Tibial nerve (tissue), 4 donors: ENCODE results near the gene MAPK8IP3.

Source experiments
- EP300 ChIP-seq, 2 donors: sonication (generic); formaldehyde crosslinking; IDR thresholded peaks; one replicate each; pipeline ENCODE4 v1.6.1; 2017; ENCODE audit warnings: antibody characterized with exemption in 2 of 2, mild to moderate bottlenecking in 1 of 2
- POLR2A ChIP-seq, 2 donors: fragments of 450-650 bp; IDR thresholded peaks; one replicate each; pipeline ENCODE4 v1.6.1; 2017; ENCODE audit warnings: antibody characterized with exemption in 2 of 2, mild to moderate bottlenecking in 2 of 2, moderate library complexity in 2 of 2
- TF ChIP-seq, protein P1 (sequence below), 5 experiments: fragments of 200-600 bp in 3 of 5; fragments of 450-650 bp in 2 of 5; sonication (generic) in 3 of 5; IDR thresholded peaks; one replicate each; pipeline ENCODE4 v1.5.1; 2016 to 2019; ENCODE audit warnings: antibody characterized with exemption in 5 of 5, mild to moderate bottlenecking in 3 of 5, moderate library complexity in 2 of 5

DNA sequence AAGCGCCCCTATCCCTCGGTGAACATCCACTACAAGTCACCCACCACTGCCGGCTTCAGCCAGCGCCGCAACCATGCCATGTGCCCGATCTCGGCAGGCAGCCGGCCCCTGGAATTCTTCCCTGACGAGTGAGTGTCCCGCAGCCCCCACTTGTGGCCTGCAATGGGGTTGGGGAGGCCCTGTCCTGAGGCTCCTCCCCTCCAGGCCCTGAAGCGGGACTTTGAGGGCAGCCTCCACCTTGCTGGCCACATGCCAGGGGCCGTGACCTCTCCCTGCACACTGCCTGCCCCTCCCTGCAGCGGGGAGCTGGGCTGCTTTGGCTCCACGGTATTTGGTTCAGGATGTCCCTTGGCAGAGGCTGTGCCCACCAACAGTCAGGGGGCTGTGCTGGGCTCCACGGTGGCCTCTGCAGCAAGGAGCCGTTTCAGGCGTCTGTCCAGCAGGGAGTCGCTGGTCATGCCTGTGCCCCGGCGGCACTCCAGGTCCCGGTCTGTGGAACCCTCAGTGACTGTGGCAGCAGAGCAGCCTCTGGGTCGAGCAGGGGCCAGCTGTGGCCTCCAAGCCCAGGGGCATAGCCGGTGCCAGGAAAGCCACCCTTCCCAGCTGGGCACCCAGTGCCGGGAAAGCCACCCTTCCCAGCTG is 57.0 kb downstream of the MAPK8IP3 start:
- no peak for TF ChIP-seq POLR2A (IDR thresholded peaks at IDR 0.05)
- TF ChIP-seq, protein P1, sequence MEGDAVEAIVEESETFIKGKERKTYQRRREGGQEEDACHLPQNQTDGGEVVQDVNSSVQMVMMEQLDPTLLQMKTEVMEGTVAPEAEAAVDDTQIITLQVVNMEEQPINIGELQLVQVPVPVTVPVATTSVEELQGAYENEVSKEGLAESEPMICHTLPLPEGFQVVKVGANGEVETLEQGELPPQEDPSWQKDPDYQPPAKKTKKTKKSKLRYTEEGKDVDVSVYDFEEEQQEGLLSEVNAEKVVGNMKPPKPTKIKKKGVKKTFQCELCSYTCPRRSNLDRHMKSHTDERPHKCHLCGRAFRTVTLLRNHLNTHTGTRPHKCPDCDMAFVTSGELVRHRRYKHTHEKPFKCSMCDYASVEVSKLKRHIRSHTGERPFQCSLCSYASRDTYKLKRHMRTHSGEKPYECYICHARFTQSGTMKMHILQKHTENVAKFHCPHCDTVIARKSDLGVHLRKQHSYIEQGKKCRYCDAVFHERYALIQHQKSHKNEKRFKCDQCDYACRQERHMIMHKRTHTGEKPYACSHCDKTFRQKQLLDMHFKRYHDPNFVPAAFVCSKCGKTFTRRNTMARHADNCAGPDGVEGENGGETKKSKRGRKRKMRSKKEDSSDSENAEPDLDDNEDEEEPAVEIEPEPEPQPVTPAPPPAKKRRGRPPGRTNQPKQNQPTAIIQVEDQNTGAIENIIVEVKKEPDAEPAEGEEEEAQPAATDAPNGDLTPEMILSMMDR (IDR thresholded peaks at IDR 0.05), result no peak
- TF ChIP-seq EP300 (IDR thresholded peaks at IDR 0.05), result no peak
